Measurements from ENCODE around the gene C3orf18.

Gene C3orf18

GRCh38 chr3:50552598-50552997 is 14.9 kb downstream of the C3orf18 start:
- no peak overlapping the region for H3K4me2 ChIP-seq
- no peaks in the 10 kb centered on the region for H3K79me2 ChIP-seq (ENCODE audit: insufficient read depth, low read depth)
- no peak overlapping the region for H2AFZ ChIP-seq (ENCODE audit: low read depth)
- TF ChIP-seq, protein P1, sequence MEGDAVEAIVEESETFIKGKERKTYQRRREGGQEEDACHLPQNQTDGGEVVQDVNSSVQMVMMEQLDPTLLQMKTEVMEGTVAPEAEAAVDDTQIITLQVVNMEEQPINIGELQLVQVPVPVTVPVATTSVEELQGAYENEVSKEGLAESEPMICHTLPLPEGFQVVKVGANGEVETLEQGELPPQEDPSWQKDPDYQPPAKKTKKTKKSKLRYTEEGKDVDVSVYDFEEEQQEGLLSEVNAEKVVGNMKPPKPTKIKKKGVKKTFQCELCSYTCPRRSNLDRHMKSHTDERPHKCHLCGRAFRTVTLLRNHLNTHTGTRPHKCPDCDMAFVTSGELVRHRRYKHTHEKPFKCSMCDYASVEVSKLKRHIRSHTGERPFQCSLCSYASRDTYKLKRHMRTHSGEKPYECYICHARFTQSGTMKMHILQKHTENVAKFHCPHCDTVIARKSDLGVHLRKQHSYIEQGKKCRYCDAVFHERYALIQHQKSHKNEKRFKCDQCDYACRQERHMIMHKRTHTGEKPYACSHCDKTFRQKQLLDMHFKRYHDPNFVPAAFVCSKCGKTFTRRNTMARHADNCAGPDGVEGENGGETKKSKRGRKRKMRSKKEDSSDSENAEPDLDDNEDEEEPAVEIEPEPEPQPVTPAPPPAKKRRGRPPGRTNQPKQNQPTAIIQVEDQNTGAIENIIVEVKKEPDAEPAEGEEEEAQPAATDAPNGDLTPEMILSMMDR (conservative IDR thresholded peaks at IDR 0.05; ENCODE audit: low read depth, low read length): no peak
- H3K27me3 ChIP-seq (ENCODE audit: insufficient read depth, low read depth): no peaks in the 10 kb centered on the region
- no peak overlapping the region for H3K4me3 ChIP-seq (IDR thresholded peaks at IDR 0.05; ENCODE audit: insufficient read depth, low read depth, low read length)
- H3K4me1 ChIP-seq (ENCODE audit: low read depth, poor library complexity, severe bottlenecking): no peaks in the 10 kb centered on the region
- H4K20me1 ChIP-seq (ENCODE audit: insufficient read depth): no peaks in the 10 kb centered on the region
- no peak overlapping the region for H3K27ac ChIP-seq
- no peak overlapping the region for H3K9ac ChIP-seq
- no peaks in the 10 kb centered on the region for H3K36me3 ChIP-seq (ENCODE audit: insufficient read depth)

GRCh38 chr3:50551681-50552435 is 15.7 kb downstream of the C3orf18 start:
- Histone ChIP-seq H3K79me2 (ENCODE audit: insufficient read depth, low read depth) (no peaks in the 10 kb centered on the region), H3K4me1 (ENCODE audit: low read depth, poor library complexity, severe bottlenecking) (no peaks in the 10 kb centered on the region), H3K9ac (no peak overlapping the region), H4K20me1 (ENCODE audit: insufficient read depth) (no peaks in the 10 kb centered on the region), H2AFZ (ENCODE audit: low read depth) (no peak overlapping the region), H3K4me2 (no peak overlapping the region), H3K4me3 (IDR thresholded peaks at IDR 0.05; ENCODE audit: insufficient read depth, low read depth, low read length) (no peak overlapping the region), H3K36me3 (ENCODE audit: insufficient read depth) (no peaks in the 10 kb centered on the region), H3K27me3 (ENCODE audit: insufficient read depth, low read depth) (no peaks in the 10 kb centered on the region), H3K27ac (no peak overlapping the region)
- TF ChIP-seq, protein P1 (conservative IDR thresholded peaks at IDR 0.05; ENCODE audit: low read depth, low read length): no peak

GRCh38 chr3:50551054-50551659 is 16.4 kb downstream of the C3orf18 start:
- Histone ChIP-seq H3K4me1 (ENCODE audit: low read depth, poor library complexity, severe bottlenecking) (no peaks in the 10 kb centered on the region), H3K27me3 (ENCODE audit: insufficient read depth, low read depth) (no peaks in the 10 kb centered on the region), H3K9ac (no peak overlapping the region), H3K36me3 (ENCODE audit: insufficient read depth) (no peaks in the 10 kb centered on the region), H3K79me2 (ENCODE audit: insufficient read depth, low read depth) (no peaks in the 10 kb centered on the region), H3K4me2 (no peak overlapping the region), H4K20me1 (ENCODE audit: insufficient read depth) (no peaks in the 10 kb centered on the region), H3K27ac (no peak overlapping the region), H3K4me3 (IDR thresholded peaks at IDR 0.05; ENCODE audit: insufficient read depth, low read depth, low read length) (no peak overlapping the region), H2AFZ (ENCODE audit: low read depth) (no peak overlapping the region)
- TF ChIP-seq, protein P1 (conservative IDR thresholded peaks at IDR 0.05; ENCODE audit: low read depth, low read length): no peak

GRCh38 chr3:50550079-50550736 is 17.3 kb downstream of the C3orf18 start:
- no peaks in the 10 kb centered on the region for H3K27me3 ChIP-seq (ENCODE audit: insufficient read depth, low read depth)
- H3K79me2 ChIP-seq (ENCODE audit: insufficient read depth, low read depth): no peaks in the 10 kb centered on the region
- no peak overlapping the region for H3K27ac ChIP-seq
- H3K4me1 ChIP-seq (ENCODE audit: low read depth, poor library complexity, severe bottlenecking): no peaks in the 10 kb centered on the region
- no peak overlapping the region for H3K9ac ChIP-seq
- TF ChIP-seq, protein P1 (conservative IDR thresholded peaks at IDR 0.05; ENCODE audit: low read depth, low read length): peak; percentile 44
- no peak overlapping the region for H3K4me2 ChIP-seq
- H4K20me1 ChIP-seq (ENCODE audit: insufficient read depth): no peaks in the 10 kb centered on the region
- H2AFZ ChIP-seq (ENCODE audit: low read depth): no peak overlapping the region
- no peaks in the 10 kb centered on the region for H3K36me3 ChIP-seq (ENCODE audit: insufficient read depth)
- H3K4me3 ChIP-seq (IDR thresholded peaks at IDR 0.05; ENCODE audit: insufficient read depth, low read depth, low read length): no peak overlapping the region

Measured in KMS-11 (cell line).